Liver (tissue), 9 donors: ENCODE measurements around the gene CAMK1G. TPM values are rescaled to one million over a fixed set of nuclear protein-coding genes. Genes with fewer than 3 reads are reported as not detected.

ENCODE experiments used
- DNase-seq: peaks from one replicate; pipeline ENCODE4 v3.0.0-alpha.2; 2017; ENCODE audit warnings: low spot score
- H3K27ac ChIP-seq, 2 donors: one replicate each; pipeline ENCODE4 v1.7.0; 2013; ENCODE audit warnings: inconsistent platforms in 2 of 2, low read length in 2 of 2, control low read depth in 1 of 2, low read depth in 1 of 2, mild to moderate bottlenecking in 1 of 2
- H3K27me3 ChIP-seq, 4 donors: one replicate each; pipeline versions ENCODE4 v1.6.1 to v1.7.0; 2013; ENCODE audit warnings: low read length in 3 of 4, inconsistent platforms in 1 of 4, mild to moderate bottlenecking in 1 of 4, moderate library complexity in 1 of 4; ENCODE audit not compliant: control insufficient read depth in 4 of 4, insufficient read depth in 4 of 4
- H3K36me3 ChIP-seq, 4 donors: one replicate each; pipeline versions ENCODE4 v1.6.1 to v1.7.0; 2013; ENCODE audit warnings: low read length in 3 of 4, mild to moderate bottlenecking in 3 of 4, low read depth in 1 of 4, moderate library complexity in 1 of 4; ENCODE audit not compliant: control insufficient read depth in 4 of 4, insufficient read depth in 3 of 4
- H3K4me1 ChIP-seq, 4 donors: one replicate each; pipeline versions ENCODE4 v1.6.1 to v1.7.0; 2013; ENCODE audit warnings: low read length in 3 of 4, mild to moderate bottlenecking in 3 of 4, moderate library complexity in 1 of 4; ENCODE audit not compliant: control insufficient read depth in 4 of 4, insufficient read depth in 4 of 4
- H3K4me3 ChIP-seq, 3 donors: one replicate each; pipeline versions ENCODE4 v1.6.1 to v1.7.0; 2013; ENCODE audit warnings: low read length in 3 of 3, control low read depth in 1 of 3, low read depth in 1 of 3, mild to moderate bottlenecking in 1 of 3
- H3K9ac ChIP-seq, 2 donors: one replicate each; pipeline ENCODE4 v1.7.0; 2013; ENCODE audit warnings: low read length in 2 of 2, mild to moderate bottlenecking in 2 of 2, moderate library complexity in 2 of 2, control low read depth in 1 of 2, low read depth in 1 of 2
- H3K9me3 ChIP-seq, 4 donors: one replicate each; pipeline versions ENCODE4 v1.6.1 to v1.7.0; 2013; ENCODE audit warnings: low read length in 3 of 4; ENCODE audit not compliant: control insufficient read depth in 4 of 4
- EGR1 ChIP-seq, 2 donors: IDR thresholded peaks; 2 replicates each; pipeline ENCODE4 v1.6.1; 2016 to 2018; ENCODE audit warnings: antibody characterized with exemption in 2 of 2, low read depth in 2 of 2
- FOXA2 ChIP-seq: IDR thresholded peaks from 2 replicates; pipeline ENCODE4 v1.6.1; 2016; ENCODE audit warnings: antibody characterized with exemption
- GABPA ChIP-seq, 2 donors: IDR thresholded peaks in 1 of 2; conservative IDR thresholded peaks in 1 of 2; 2 replicates each; pipeline ENCODE4 v1.6.1; 2016; ENCODE audit warnings: antibody characterized with exemption in 2 of 2, mild to moderate bottlenecking in 1 of 2, moderate library complexity in 1 of 2
- HNF4A ChIP-seq, 2 donors: conservative IDR thresholded peaks; 2 replicates each; pipeline ENCODE4 v1.6.1; 2016; ENCODE audit warnings: antibody characterized with exemption in 2 of 2, mild to moderate bottlenecking in 2 of 2
- HNF4G ChIP-seq: IDR thresholded peaks from 2 replicates; pipeline ENCODE4 v1.6.1; 2016; ENCODE audit warnings: antibody characterized with exemption
- JUND ChIP-seq, 2 donors: IDR thresholded peaks; 2 replicates each; pipeline ENCODE4 v1.6.1; 2016; ENCODE audit warnings: antibody characterized with exemption in 2 of 2
- NR2F2 ChIP-seq: IDR thresholded peaks from 2 replicates; pipeline ENCODE4 v1.6.1; 2016; ENCODE audit warnings: antibody characterized with exemption
- RAD21 ChIP-seq, 2 donors: IDR thresholded peaks; 2 replicates each; pipeline ENCODE4 v1.6.1; 2016; ENCODE audit warnings: antibody characterized with exemption in 2 of 2, mild to moderate bottlenecking in 2 of 2
- RXRA ChIP-seq, 2 donors: IDR thresholded peaks; 2 replicates each; pipeline ENCODE4 v1.6.1; 2017 to 2018; ENCODE audit warnings: antibody characterized with exemption in 2 of 2, mild to moderate bottlenecking in 1 of 2
- SP1 ChIP-seq: IDR thresholded peaks from 2 replicates; pipeline ENCODE4 v1.6.1; 2018; ENCODE audit warnings: antibody characterized with exemption, mild to moderate bottlenecking
- TAF1 ChIP-seq: conservative IDR thresholded peaks from 2 replicates; pipeline ENCODE4 v1.6.1; 2016; ENCODE audit warnings: antibody characterized with exemption, mild to moderate bottlenecking
- YY1 ChIP-seq: IDR thresholded peaks from 2 replicates; pipeline ENCODE4 v1.6.1; 2016; ENCODE audit warnings: antibody characterized with exemption, mild to moderate bottlenecking
- WGBS: extraction: QIAGEN DNeasy Blood & Tissue Kit; methylation state at CpG from one replicate; pipeline ENCODE4 v1.1.7; 2013; 5-methylcytosine and 5-hydroxymethylcytosine counted together
- polyA plus RNA-seq, 2 donors: library from polyadenylated mRNA; stranded (reverse) in 1 of 2; unstranded in 1 of 2; fragments of 200-250 nt in 1 of 2; fragments of >200 nt in 1 of 2; fragmentation: Nextera tagmentation in 1 of 2; extraction: Ambion mirVana in 1 of 2; gene quantifications; one replicate each; pipeline versions ENCODE4 v1.2.1 to v1.2.3, GENCODE V29; 2013 to 2015
- total RNA-seq, 2 donors: library from RNA; depleted of rRNA; stranded (reverse); fragments of >200 nt; gene quantifications; one replicate each; pipeline ENCODE4 v1.2.3, GENCODE V29; 2014
- TF ChIP-seq, protein P1 (sequence below): fragments of 150-350 bp; IDR thresholded peaks from 2 replicates; pipeline ENCODE4 v1.5.1; 2017; ENCODE audit warnings: improper control_type of control experiment, low read depth, low read length; ENCODE audit not compliant: missing input control
- TF ChIP-seq, protein P2 (sequence below): IDR thresholded peaks from 2 replicates; pipeline ENCODE4 v1.6.1; 2016; ENCODE audit warnings: antibody characterized with exemption, mild to moderate bottlenecking
- TF ChIP-seq, protein P3 (sequence below): IDR thresholded peaks from 2 replicates; pipeline ENCODE4 v1.6.1; 2016; ENCODE audit warnings: antibody characterized with exemption
- TF ChIP-seq, protein P4 (sequence below): IDR thresholded peaks from 2 replicates; pipeline ENCODE4 v1.6.1; 2016; ENCODE audit warnings: antibody characterized with exemption
- TF ChIP-seq, protein P5 (sequence below): IDR thresholded peaks from 2 replicates; pipeline ENCODE4 v1.6.1; 2016; ENCODE audit warnings: antibody characterized with exemption
- donor health status: healthy.
- donor health status: healthy.
- donor health status: healthy.
- donor health status: healthy.
- donor health status: healthy.

Gene CAMK1G
- total and polyA plus RNA-seq, 4 donors = 0.03 to 0.25 (median 0.14) TPM; not detected in 1

DNA sequence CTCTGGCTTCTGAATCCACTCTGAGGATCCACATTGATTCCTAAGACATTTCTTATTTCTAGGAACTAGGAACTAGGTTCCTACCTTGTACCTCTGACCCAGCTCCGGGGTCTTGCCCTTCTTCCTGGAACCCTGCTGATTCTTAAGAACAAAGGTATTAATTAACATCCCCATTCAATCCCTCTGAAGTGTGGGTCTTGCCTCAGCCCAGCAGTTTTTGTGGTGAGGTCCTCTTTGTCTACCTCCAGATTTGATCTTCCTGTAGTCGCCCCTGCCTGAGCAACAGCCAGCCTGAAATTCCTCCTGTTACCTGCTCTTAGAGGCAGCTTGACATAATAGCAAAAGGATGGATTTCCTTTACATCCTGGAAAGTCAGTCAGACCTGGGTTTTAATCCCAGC lies 46.7 kb upstream of the CAMK1G start:
- H3K9me3 ChIP-seq = no peaks in the 10 kb centered on the region
- H3K4me1 ChIP-seq = no peaks in the 10 kb centered on the region
- no peak overlapping the region for H3K4me3 ChIP-seq
- no peak overlapping the region for H3K9ac ChIP-seq
- TF ChIP-seq RAD21 (IDR thresholded peaks at IDR 0.05) (no peak), JUND (IDR thresholded peaks at IDR 0.05) (no peak), HNF4G (no peak), GABPA (IDR thresholded peaks at IDR 0.05 in 1 of 2, conservative IDR thresholded peaks at IDR 0.05 in 1 of 2) (no peak), EGR1 (IDR thresholded peaks at IDR 0.05; ENCODE audit: low read depth in 2 of 2) (no peak), TAF1 (no peak), SP1 (no peak), FOXA2 (no peak), HNF4A (conservative IDR thresholded peaks at IDR 0.05) (no peak), RXRA (IDR thresholded peaks at IDR 0.05) (no peak), YY1 (no peak), NR2F2 (no peak)
- TF ChIP-seq, protein P1, sequence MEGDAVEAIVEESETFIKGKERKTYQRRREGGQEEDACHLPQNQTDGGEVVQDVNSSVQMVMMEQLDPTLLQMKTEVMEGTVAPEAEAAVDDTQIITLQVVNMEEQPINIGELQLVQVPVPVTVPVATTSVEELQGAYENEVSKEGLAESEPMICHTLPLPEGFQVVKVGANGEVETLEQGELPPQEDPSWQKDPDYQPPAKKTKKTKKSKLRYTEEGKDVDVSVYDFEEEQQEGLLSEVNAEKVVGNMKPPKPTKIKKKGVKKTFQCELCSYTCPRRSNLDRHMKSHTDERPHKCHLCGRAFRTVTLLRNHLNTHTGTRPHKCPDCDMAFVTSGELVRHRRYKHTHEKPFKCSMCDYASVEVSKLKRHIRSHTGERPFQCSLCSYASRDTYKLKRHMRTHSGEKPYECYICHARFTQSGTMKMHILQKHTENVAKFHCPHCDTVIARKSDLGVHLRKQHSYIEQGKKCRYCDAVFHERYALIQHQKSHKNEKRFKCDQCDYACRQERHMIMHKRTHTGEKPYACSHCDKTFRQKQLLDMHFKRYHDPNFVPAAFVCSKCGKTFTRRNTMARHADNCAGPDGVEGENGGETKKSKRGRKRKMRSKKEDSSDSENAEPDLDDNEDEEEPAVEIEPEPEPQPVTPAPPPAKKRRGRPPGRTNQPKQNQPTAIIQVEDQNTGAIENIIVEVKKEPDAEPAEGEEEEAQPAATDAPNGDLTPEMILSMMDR = no peak
- TF ChIP-seq, protein P2, sequence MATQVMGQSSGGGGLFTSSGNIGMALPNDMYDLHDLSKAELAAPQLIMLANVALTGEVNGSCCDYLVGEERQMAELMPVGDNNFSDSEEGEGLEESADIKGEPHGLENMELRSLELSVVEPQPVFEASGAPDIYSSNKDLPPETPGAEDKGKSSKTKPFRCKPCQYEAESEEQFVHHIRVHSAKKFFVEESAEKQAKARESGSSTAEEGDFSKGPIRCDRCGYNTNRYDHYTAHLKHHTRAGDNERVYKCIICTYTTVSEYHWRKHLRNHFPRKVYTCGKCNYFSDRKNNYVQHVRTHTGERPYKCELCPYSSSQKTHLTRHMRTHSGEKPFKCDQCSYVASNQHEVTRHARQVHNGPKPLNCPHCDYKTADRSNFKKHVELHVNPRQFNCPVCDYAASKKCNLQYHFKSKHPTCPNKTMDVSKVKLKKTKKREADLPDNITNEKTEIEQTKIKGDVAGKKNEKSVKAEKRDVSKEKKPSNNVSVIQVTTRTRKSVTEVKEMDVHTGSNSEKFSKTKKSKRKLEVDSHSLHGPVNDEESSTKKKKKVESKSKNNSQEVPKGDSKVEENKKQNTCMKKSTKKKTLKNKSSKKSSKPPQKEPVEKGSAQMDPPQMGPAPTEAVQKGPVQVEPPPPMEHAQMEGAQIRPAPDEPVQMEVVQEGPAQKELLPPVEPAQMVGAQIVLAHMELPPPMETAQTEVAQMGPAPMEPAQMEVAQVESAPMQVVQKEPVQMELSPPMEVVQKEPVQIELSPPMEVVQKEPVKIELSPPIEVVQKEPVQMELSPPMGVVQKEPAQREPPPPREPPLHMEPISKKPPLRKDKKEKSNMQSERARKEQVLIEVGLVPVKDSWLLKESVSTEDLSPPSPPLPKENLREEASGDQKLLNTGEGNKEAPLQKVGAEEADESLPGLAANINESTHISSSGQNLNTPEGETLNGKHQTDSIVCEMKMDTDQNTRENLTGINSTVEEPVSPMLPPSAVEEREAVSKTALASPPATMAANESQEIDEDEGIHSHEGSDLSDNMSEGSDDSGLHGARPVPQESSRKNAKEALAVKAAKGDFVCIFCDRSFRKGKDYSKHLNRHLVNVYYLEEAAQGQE = no peak
- TF ChIP-seq, protein P3, sequence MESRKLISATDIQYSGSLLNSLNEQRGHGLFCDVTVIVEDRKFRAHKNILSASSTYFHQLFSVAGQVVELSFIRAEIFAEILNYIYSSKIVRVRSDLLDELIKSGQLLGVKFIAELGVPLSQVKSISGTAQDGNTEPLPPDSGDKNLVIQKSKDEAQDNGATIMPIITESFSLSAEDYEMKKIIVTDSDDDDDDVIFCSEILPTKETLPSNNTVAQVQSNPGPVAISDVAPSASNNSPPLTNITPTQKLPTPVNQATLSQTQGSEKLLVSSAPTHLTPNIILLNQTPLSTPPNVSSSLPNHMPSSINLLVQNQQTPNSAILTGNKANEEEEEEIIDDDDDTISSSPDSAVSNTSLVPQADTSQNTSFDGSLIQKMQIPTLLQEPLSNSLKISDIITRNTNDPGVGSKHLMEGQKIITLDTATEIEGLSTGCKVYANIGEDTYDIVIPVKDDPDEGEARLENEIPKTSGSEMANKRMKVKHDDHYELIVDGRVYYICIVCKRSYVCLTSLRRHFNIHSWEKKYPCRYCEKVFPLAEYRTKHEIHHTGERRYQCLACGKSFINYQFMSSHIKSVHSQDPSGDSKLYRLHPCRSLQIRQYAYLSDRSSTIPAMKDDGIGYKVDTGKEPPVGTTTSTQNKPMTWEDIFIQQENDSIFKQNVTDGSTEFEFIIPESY = no peak
- TF ChIP-seq, protein P4, sequence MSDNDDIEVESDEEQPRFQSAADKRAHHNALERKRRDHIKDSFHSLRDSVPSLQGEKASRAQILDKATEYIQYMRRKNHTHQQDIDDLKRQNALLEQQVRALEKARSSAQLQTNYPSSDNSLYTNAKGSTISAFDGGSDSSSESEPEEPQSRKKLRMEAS = no peak
- TF ChIP-seq, protein P5, sequence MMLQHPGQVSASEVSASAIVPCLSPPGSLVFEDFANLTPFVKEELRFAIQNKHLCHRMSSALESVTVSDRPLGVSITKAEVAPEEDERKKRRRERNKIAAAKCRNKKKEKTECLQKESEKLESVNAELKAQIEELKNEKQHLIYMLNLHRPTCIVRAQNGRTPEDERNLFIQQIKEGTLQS = no peak
- no peak for DNase-seq
- no peaks in the 10 kb centered on the region for H3K36me3 ChIP-seq
- H3K27me3 ChIP-seq = peaks cover 0 to 3% (median 0%) of the 10 kb centered on the region in 4 donors
- no peak overlapping the region for H3K27ac ChIP-seq
- WGBS = 76% methylated on average over 2 of the region's 2 CpGs
